CD14-positive monocyte (primary cell): ENCODE measurements around the gene DACT3. TPM values are rescaled to one million over a fixed set of nuclear protein-coding genes. Genes with fewer than 3 reads are reported as not detected.
A peak's percentile ranks its signal among the peaks of the same experiment; 100 is the strongest.

ENCODE experiments used
- DNase-seq, 3 donors: peaks; one replicate each; pipeline ENCODE4 v3.0.0-alpha.2; 2011 to 2022
- H2AFZ ChIP-seq: 2 replicates; pipeline ENCODE4 v1.6.0; 2012; ENCODE audit warnings: mild to moderate bottlenecking, low read depth, low read length, inconsistent platforms; ENCODE audit not compliant: insufficient read depth, poor library complexity, severe bottlenecking
- H3K27ac ChIP-seq, 2 donors: 1 replicate in 1 of 2; 2 replicates in 1 of 2; pipeline ENCODE4 v1.5.1; 2012 to 2013; ENCODE audit warnings: low read length in 2 of 2, control low read depth in 1 of 2, inconsistent platforms in 1 of 2, low read depth in 1 of 2, mild to moderate bottlenecking in 1 of 2
- H3K27me3 ChIP-seq, 2 donors: one replicate each; pipeline versions ENCODE4 v1.6.0 to v1.6.1; 2011 to 2013; ENCODE audit warnings: low read length in 2 of 2; ENCODE audit not compliant: control insufficient read depth in 2 of 2, insufficient read depth in 2 of 2
- H3K36me3 ChIP-seq, 2 donors: replicated peaks in 1 of 2; 1 replicate in 1 of 2; 2 replicates in 1 of 2; pipeline versions ENCODE4 v1.5.1 to v1.6.1; 2012 to 2013; ENCODE audit warnings: low read length in 2 of 2, control low read depth in 1 of 2, inconsistent platforms in 1 of 2, mild to moderate bottlenecking in 1 of 2; ENCODE audit not compliant: insufficient read depth in 2 of 2, control insufficient read depth in 1 of 2
- H3K4me1 ChIP-seq, 2 donors: 1 replicate in 1 of 2; 2 replicates in 1 of 2; pipeline versions ENCODE4 v1.5.1 to v1.6.1; 2012 to 2013; ENCODE audit warnings: low read length in 2 of 2, control low read depth in 1 of 2, inconsistent platforms in 1 of 2, mild to moderate bottlenecking in 1 of 2, moderate library complexity in 1 of 2; ENCODE audit not compliant: insufficient read depth in 2 of 2, control insufficient read depth in 1 of 2
- H3K4me2 ChIP-seq: replicated peaks from 2 replicates; pipeline ENCODE3; 2012; ENCODE audit warnings: low read length, moderate library complexity, mild to moderate bottlenecking; ENCODE audit not compliant: poor library complexity, severe bottlenecking; ENCODE audit errors: extremely low read depth
- H3K4me3 ChIP-seq, 3 experiments: fragments of 200-600 bp in 1 of 3; sonication (generic) in 1 of 3; replicated peaks in 1 of 3; 1 replicate in 2 of 3; 2 replicates in 1 of 3; pipeline ENCODE4 v1.5.1; 2011 to 2013; ENCODE audit warnings: low read length in 3 of 3, mild to moderate bottlenecking in 3 of 3, control low read depth in 2 of 3, low read depth in 2 of 3, inconsistent platforms in 1 of 3, moderate library complexity in 1 of 3
- H3K79me2 ChIP-seq: 2 replicates; pipeline ENCODE4 v1.6.0; 2012; ENCODE audit warnings: mild to moderate bottlenecking, control low read depth, inconsistent platforms, low read length, moderate library complexity; ENCODE audit not compliant: insufficient read depth
- H3K9ac ChIP-seq: 2 replicates; pipeline ENCODE4 v1.6.0; 2017; ENCODE audit warnings: low read length, mild to moderate bottlenecking; ENCODE audit not compliant: insufficient read depth, poor library complexity, severe bottlenecking
- H3K9me3 ChIP-seq, 2 donors: replicated peaks in 1 of 2; 1 replicate in 1 of 2; 2 replicates in 1 of 2; pipeline versions ENCODE4 v1.5.1 to v1.6.1; 2012 to 2013; ENCODE audit warnings: low read length in 2 of 2, control low read depth in 1 of 2; ENCODE audit not compliant: control insufficient read depth in 1 of 2, insufficient read depth in 1 of 2
- H4K20me1 ChIP-seq: 2 replicates; pipeline ENCODE4 v1.6.0; 2012; ENCODE audit warnings: mild to moderate bottlenecking, low read length, control low read depth, moderate library complexity; ENCODE audit not compliant: insufficient read depth
- H3K27ac Mint-ChIP-seq, 7 donors: one replicate each; pipeline ENCODE4 v1.8.0; 2020; ENCODE audit warnings: mild to moderate bottlenecking in 7 of 7, mixed read lengths in 7 of 7, moderate library complexity in 6 of 7, inconsistent platforms in 2 of 7
- H3K27me3 Mint-ChIP-seq, 3 donors: one replicate each; pipeline ENCODE4 v1.8.0; 2021 to 2022; ENCODE audit warnings: low read depth in 3 of 3, mild to moderate bottlenecking in 3 of 3, mixed read lengths in 3 of 3, moderate library complexity in 3 of 3, inconsistent platforms in 1 of 3
- H3K36me3 Mint-ChIP-seq, 2 donors: one replicate each; pipeline ENCODE4 v1.8.0; 2020; ENCODE audit warnings: mixed read lengths in 2 of 2, inconsistent platforms in 1 of 2, mild to moderate bottlenecking in 1 of 2
- H3K4me1 Mint-ChIP-seq: one replicate; pipeline ENCODE4 v1.8.0; 2020; ENCODE audit warnings: mild to moderate bottlenecking, mixed read lengths
- H3K4me3 Mint-ChIP-seq, 2 donors: one replicate each; pipeline ENCODE4 v1.8.0; 2020; ENCODE audit warnings: mild to moderate bottlenecking in 2 of 2, mixed read lengths in 2 of 2, moderate library complexity in 1 of 2
- H3K9me3 Mint-ChIP-seq, 7 donors: one replicate each; pipeline ENCODE4 v1.8.0; 2020 to 2022; ENCODE audit warnings: mixed read lengths in 7 of 7, mild to moderate bottlenecking in 6 of 7, moderate library complexity in 6 of 7, inconsistent platforms in 2 of 7
- CTCF ChIP-seq: fragments of 200-600 bp; IDR thresholded peaks from one replicate; pipeline ENCODE4 v1.8.0; 2022; ENCODE audit warnings: antibody characterized with exemption, mild to moderate bottlenecking
- WGBS: methylation state at CpG from one replicate; pipeline ENCODE4 v1.1.5; 2013; ENCODE audit warnings: missing lambda C conversion rate; ENCODE audit not compliant: insufficient coverage; 5-methylcytosine and 5-hydroxymethylcytosine counted together
- intact Hi-C, 2 donors: fragments of 100-400 bp; cut with micrococcal nuclease; formaldehyde crosslinking; loops; one replicate each; pipeline versions ENCODE4 v1.15.0 to v1.15.1; 2023
- polyA plus RNA-seq, 3 donors: library from polyadenylated mRNA; depleted of rRNA in 1 of 3; unstranded in 2 of 3; stranded (reverse) in 1 of 3; fragments of 300-500 nt in 2 of 3; fragments of >200 nt in 1 of 3; fragmentation: Illumina TruSeq in 2 of 3; gene quantifications; 1 replicate in 2 of 3; 2 replicates in 1 of 3; pipeline ENCODE4 v1.2.3, GENCODE V29; 2012 to 2021

Gene DACT3
- polyA plus RNA-seq, 3 donors: 0.05 to 0.23 (median 0.09) TPM

GRCh38 chr19:46670813-46671212 is 9.8 kb upstream of the DACT3 start:
- Histone ChIP-seq H3K36me3 (peaks cover 23 to 31% of the 10 kb centered on the region in 2 donors), H3K4me2 (no peak overlapping the region), H3K4me1 (no peaks in the 10 kb centered on the region), H3K79me2 (no peaks in the 10 kb centered on the region), H3K27ac (no peak overlapping the region), H3K9me3 (no peaks in the 10 kb centered on the region), H3K27me3 (no peaks in the 10 kb centered on the region), H3K9ac (no peak overlapping the region), H3K4me3 (no peak overlapping the region), H4K20me1 (no peaks in the 10 kb centered on the region), H2AFZ (no peak overlapping the region)
- no peaks in the 10 kb centered on the region for H3K9me3 Mint-ChIP-seq
- no peak for TF ChIP-seq CTCF
- H3K4me1 Mint-ChIP-seq: no peaks in the 10 kb centered on the region
- no peak for DNase-seq
- H3K4me3 Mint-ChIP-seq: no peak overlapping the region
- intact Hi-C loops: loop anchor here (10.0 kb wide), 1 partner anchor 266 kb away; no protein-coding TSS in a partner anchor
- H3K36me3 Mint-ChIP-seq: peaks cover 28 to 30% of the 10 kb centered on the region in 2 donors
- H3K27me3 Mint-ChIP-seq: peaks cover 1 to 8% (median 7%) of the 10 kb centered on the region in 3 donors
- peak overlapping the region in 1 of 7 donors; percentile 1 for H3K27ac Mint-ChIP-seq

DNA sequence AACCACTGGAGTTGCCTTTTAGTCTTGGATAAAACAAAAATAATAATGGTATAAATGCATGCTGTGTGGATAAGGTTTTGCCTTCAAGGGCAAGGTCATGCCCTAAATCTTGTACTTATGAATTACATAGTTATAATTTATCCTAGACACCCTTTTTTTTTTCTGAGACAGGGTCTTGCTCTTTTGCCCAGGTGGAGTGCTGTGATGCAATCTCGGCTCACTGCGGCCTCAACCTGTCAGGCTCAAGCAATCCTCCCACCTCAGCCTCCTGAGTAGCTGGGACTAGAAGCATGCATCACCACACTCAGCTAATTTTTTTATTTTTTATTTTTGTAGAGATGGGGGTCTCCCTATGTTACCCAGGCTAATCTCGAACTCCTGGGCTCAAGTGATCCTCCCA is 7.7 kb upstream of the DACT3 start:
- peaks cover 6 to 8% (median 7%) of the 10 kb centered on the region in 3 donors for H3K27me3 Mint-ChIP-seq
- DNase-seq: no peak
- peaks cover 9% of the 10 kb centered on the region in 2 donors for H3K36me3 Mint-ChIP-seq
- no peaks in the 10 kb centered on the region for H3K4me1 Mint-ChIP-seq
- Histone ChIP-seq H3K4me2 (no peak overlapping the region), H3K79me2 (no peaks in the 10 kb centered on the region), H3K27me3 (no peaks in the 10 kb centered on the region), H3K9ac (no peak overlapping the region), H3K9me3 (no peaks in the 10 kb centered on the region), H3K4me3 (no peak overlapping the region), H4K20me1 (no peaks in the 10 kb centered on the region), H2AFZ (no peak overlapping the region), H3K27ac (no peak overlapping the region), H3K4me1 (no peaks in the 10 kb centered on the region), H3K36me3 (peaks cover 6 to 10% of the 10 kb centered on the region in 2 donors)
- H3K27ac Mint-ChIP-seq: no peak overlapping the region
- no CpG with 5 or more reads among the region's 3 CpGs for WGBS
- intact Hi-C loops: loop anchor here in 1 of 2 donors (10.0 kb wide), 1 partner anchor 144 kb away; no protein-coding TSS in a partner anchor
- TF ChIP-seq CTCF: no peak
- no peaks in the 10 kb centered on the region for H3K9me3 Mint-ChIP-seq
- H3K4me3 Mint-ChIP-seq: no peak overlapping the region
